Prostate gland (tissue), 2 donors: Measurements from ENCODE around the gene CREB5. TPM values are rescaled to one million over a fixed set of nuclear protein-coding genes. Genes with fewer than 3 reads are reported as not detected.

Experiments used
- DNase-seq: peaks from one replicate; pipeline ENCODE4 v3.0.0-alpha.2; 2019; ENCODE audit warnings: low spot score
- H3K27ac ChIP-seq, 2 donors: fragments of 200-600 bp; sonication (generic); 2 replicates each; pipeline ENCODE4 v1.5.1; 2017 to 2019
- H3K27me3 ChIP-seq: fragments of 200-600 bp; sonication (generic); replicated peaks from 2 replicates; pipeline ENCODE4 v1.5.1; 2019; ENCODE audit not compliant: insufficient read depth
- H3K36me3 ChIP-seq, 2 donors: fragments of 200-600 bp; sonication (generic); 1 replicate in 1 of 2; 2 replicates in 1 of 2; pipeline versions ENCODE4 v1.5.1 to v1.8.1; 2017 to 2019
- H3K4me1 ChIP-seq: fragments of 200-600 bp; sonication (generic); replicated peaks from 2 replicates; pipeline ENCODE4 v1.5.1; 2019
- H3K4me3 ChIP-seq, 2 donors: fragments of 200-600 bp; sonication (generic); 2 replicates each; pipeline ENCODE4 v1.5.1; 2017 to 2019
- H3K9me3 ChIP-seq: fragments of 200-600 bp; sonication (generic); 2 replicates; pipeline ENCODE4 v1.5.1; 2017
- CTCF ChIP-seq, 4 experiments: fragments of 200-600 bp in 2 of 4; fragments of 450-650 bp in 2 of 4; sonication (generic) in 2 of 4; IDR thresholded peaks; 1 replicate in 3 of 4; 2 replicates in 1 of 4; pipeline ENCODE4 v1.5.1; 2016 to 2019; ENCODE audit warnings: antibody characterized with exemption in 4 of 4, mild to moderate bottlenecking in 2 of 4, moderate library complexity in 2 of 4
- POLR2A ChIP-seq: fragments of 450-650 bp; IDR thresholded peaks from one replicate; pipeline ENCODE4 v1.6.1; 2016; ENCODE audit warnings: antibody characterized with exemption, mild to moderate bottlenecking
- POLR2AphosphoS5 ChIP-seq: sonication (generic); formaldehyde crosslinking; IDR thresholded peaks from one replicate; pipeline ENCODE4 v1.6.1; 2017; ENCODE audit warnings: antibody characterized with exemption
- WGBS: methylation state at CpG from one replicate; pipeline ENCODE4 v1.1.5; 2018; 5-methylcytosine and 5-hydroxymethylcytosine counted together
- intact Hi-C: fragments of 100-400 bp; cut with DNase I; formaldehyde crosslinking; loops from one replicate; pipeline ENCODE4 v1.14.2; 2022
- total RNA-seq, 2 donors: library from RNA; depleted of rRNA; stranded (reverse); fragments of >200 nt; gene quantifications; one replicate each; pipeline ENCODE4 v1.1.0, GENCODE V29; 2016

Gene CREB5
- total RNA-seq, 2 donors from 2014 or later: 0.46 to 3.4 TPM

GRCh38 chr7:28747404-28747803 is 335.1 kb downstream of the CREB5 start:
- no peak overlapping the region for H3K27ac ChIP-seq
- no peaks in the 10 kb centered on the region for H3K9me3 ChIP-seq
- intact Hi-C loops: no loop called here
- no peak overlapping the region for H3K4me3 ChIP-seq
- TF ChIP-seq CTCF (IDR thresholded peaks at IDR 0.05): no peak
- no peak for TF ChIP-seq POLR2AphosphoS5
- TF ChIP-seq POLR2A: no peak
- WGBS: 69% methylated on average over 5 of the region's 5 CpGs
- H3K27me3 ChIP-seq: no peaks in the 10 kb centered on the region
- H3K36me3 ChIP-seq: no peaks in the 10 kb centered on the region
- no peaks in the 10 kb centered on the region for H3K4me1 ChIP-seq
- no peak for DNase-seq

GRCh38 chr7:28747854-28748253 is 335.5 kb downstream of the CREB5 start:
- Histone ChIP-seq H3K4me3 (no peak overlapping the region), H3K27me3 (no peaks in the 10 kb centered on the region), H3K9me3 (no peaks in the 10 kb centered on the region), H3K4me1 (no peaks in the 10 kb centered on the region), H3K36me3 (no peaks in the 10 kb centered on the region), H3K27ac (no peak overlapping the region)
- 67% methylated on average over 3 of the region's 3 CpGs for WGBS
- TF ChIP-seq POLR2A: no peak
- TF ChIP-seq CTCF (IDR thresholded peaks at IDR 0.05): no peak
- no peak for TF ChIP-seq POLR2AphosphoS5
- intact Hi-C loops: no loop called here
- no peak for DNase-seq

- no peaks in the 10 kb centered on the region for H3K36me3 ChIP-seq
- DNase-seq: no peak
- 86% methylated on average over 4 of the region's 4 CpGs for WGBS
Measured at GRCh38 chr7:28748346-28748745, 336.0 kb downstream of the CREB5 start.

GRCh38 chr7:28748933-28749584 is 336.7 kb downstream of the CREB5 start:
- intact Hi-C loops: no loop called here
- 85% methylated on average over 5 of the region's 5 CpGs for WGBS
- no peak for TF ChIP-seq POLR2A
- no peak for TF ChIP-seq POLR2AphosphoS5
- TF ChIP-seq CTCF (IDR thresholded peaks at IDR 0.05): no peak
- no peaks in the 10 kb centered on the region for H3K27me3 ChIP-seq
- H3K9me3 ChIP-seq: no peaks in the 10 kb centered on the region
- H3K27ac ChIP-seq: no peak overlapping the region
- H3K36me3 ChIP-seq: no peaks in the 10 kb centered on the region
- no peak overlapping the region for H3K4me3 ChIP-seq
- H3K4me1 ChIP-seq: no peaks in the 10 kb centered on the region
- DNase-seq: no peak

More at GRCh38 chr7:28748346-28748745, 336.0 kb downstream of the CREB5 start:
- no peak overlapping the region for H3K27ac ChIP-seq
- no peaks in the 10 kb centered on the region for H3K27me3 ChIP-seq
- intact Hi-C loops: no loop called here
- no peak overlapping the region for H3K4me3 ChIP-seq
- no peaks in the 10 kb centered on the region for H3K9me3 ChIP-seq
- TF ChIP-seq POLR2A (no peak), CTCF (IDR thresholded peaks at IDR 0.05) (no peak), POLR2AphosphoS5 (no peak)
- H3K4me1 ChIP-seq: no peaks in the 10 kb centered on the region

GRCh38 chr7:28749638-28750037 is 337.3 kb downstream of the CREB5 start:
- no peak overlapping the region for H3K27ac ChIP-seq
- H3K4me1 ChIP-seq: no peaks in the 10 kb centered on the region
- intact Hi-C loops: no loop called here
- H3K9me3 ChIP-seq: no peaks in the 10 kb centered on the region
- 25% methylated on average over 2 of the region's 2 CpGs for WGBS
- no peak overlapping the region for H3K4me3 ChIP-seq
- TF ChIP-seq POLR2A: no peak
- no peak for TF ChIP-seq CTCF (IDR thresholded peaks at IDR 0.05)
- TF ChIP-seq POLR2AphosphoS5: no peak
- no peak for DNase-seq
- H3K36me3 ChIP-seq: no peaks in the 10 kb centered on the region
- H3K27me3 ChIP-seq: no peaks in the 10 kb centered on the region
